ENCODE measurements around the gene FAM210B. TPM values are rescaled to one million over a fixed set of nuclear protein-coding genes. Genes with fewer than 3 reads are reported as not detected.
A peak's percentile ranks its signal among the peaks of the same experiment; 100 is the strongest.

FAM210B gene
- total and polyA plus RNA-seq, 2 of the 13 experiments (the other 11 are each of a cell fraction or from before 2014, with no cell fraction given) = 75.9 to 107 TPM

DNA sequence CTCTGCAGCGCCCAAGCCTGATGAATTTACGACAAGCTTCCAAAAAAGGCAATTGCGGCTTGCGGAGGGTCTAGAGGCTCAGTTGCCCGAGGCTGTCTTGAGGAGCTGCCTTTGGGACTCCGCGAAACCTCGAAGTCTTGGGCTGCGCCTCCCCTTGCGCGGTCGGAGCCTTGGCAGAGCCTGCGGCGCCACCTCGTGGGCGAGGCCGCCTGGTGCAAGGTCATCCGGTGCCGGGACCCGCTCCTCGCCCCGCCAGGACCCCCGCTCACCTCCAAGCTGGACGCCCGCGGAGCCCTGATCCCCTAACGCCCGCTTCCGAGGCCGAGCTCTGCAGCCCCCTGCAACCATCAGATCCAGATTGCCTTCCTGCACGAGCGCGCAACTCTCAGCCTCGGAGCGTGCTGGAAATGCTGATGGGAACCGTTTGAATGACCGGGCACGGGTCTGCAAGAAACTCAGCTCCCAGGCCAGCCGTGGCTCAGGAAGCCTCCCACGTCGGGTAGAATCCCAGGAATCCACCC is 14.9 kb upstream of the FAM210B start (continued):
- 0 out of 2 replicates have a peak, but pooled peaks have one; percentile 39 for TF ChIP-seq ZNF318 (CRISPR knock-in tag; IDR thresholded peaks at IDR 0.05)
- no peak for TF ChIP-seq MAZ (IDR thresholded peaks at IDR 0.05; ENCODE audit: borderline replicate concordance, low read depth, low read length)
- TF ChIP-seq MAZ (CRISPR knock-in tag; IDR thresholded peaks at IDR 0.05; ENCODE audit: low read depth) = peak; percentile 38; the same call in 1 of the 2 replicates
- TF ChIP-seq ZFP82 (CRISPR knock-in tag; IDR thresholded peaks at IDR 0.05; ENCODE audit: borderline replicate concordance) = no peak
- TF ChIP-seq ETV6 (CRISPR knock-in tag; conservative IDR thresholded peaks at IDR 0.05) = no peak
- no peak for TF ChIP-seq ZNF432 (CRISPR knock-in tag; IDR thresholded peaks at IDR 0.05; ENCODE audit: borderline replicate concordance)
- TF ChIP-seq GRHL1 (CRISPR knock-in tag; conservative IDR thresholded peaks at IDR 0.05) = no peak
- TF ChIP-seq ZNF430 (CRISPR knock-in tag; IDR thresholded peaks at IDR 0.05) = no peak
- TF ChIP-seq MATR3 (CRISPR knock-in tag; IDR thresholded peaks at IDR 0.05) = no peak
- TF ChIP-seq, protein P1, sequence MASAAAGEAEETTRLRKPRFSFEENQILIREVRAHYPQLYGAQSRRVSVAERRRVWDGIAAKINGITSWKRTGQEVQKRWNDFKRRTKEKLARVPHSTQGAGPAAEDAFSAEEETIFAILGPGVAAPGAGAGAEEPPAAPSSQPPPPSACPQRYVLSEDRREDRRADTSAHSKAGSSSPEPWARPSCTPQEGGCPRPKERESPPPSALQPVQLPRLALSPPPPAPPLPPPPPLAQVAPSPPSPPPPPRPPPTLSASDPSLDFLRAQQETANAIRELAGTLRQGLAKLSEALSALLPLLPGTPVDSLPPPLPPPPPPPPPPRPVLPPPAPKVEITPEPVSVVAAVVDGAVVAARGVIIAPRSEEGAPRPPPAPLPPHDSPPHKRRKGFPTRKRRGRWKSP (CRISPR knock-in tag; IDR thresholded peaks at IDR 0.05) = no peak
- peak; percentile 6; the same call in 1 of the 2 replicates for TF ChIP-seq SMC3 (IDR thresholded peaks at IDR 0.05; ENCODE audit: low read length)
- TF ChIP-seq KLF13 (CRISPR knock-in tag; IDR thresholded peaks at IDR 0.05) = no peak
- peak; percentile 30; the same call in 1 of the 2 replicates for TF ChIP-seq SALL1 (CRISPR knock-in tag; IDR thresholded peaks at IDR 0.05)
- no peak for TF ChIP-seq NCOR1 (IDR thresholded peaks at IDR 0.05; ENCODE audit: borderline replicate concordance, low read length)
- no peak for TF ChIP-seq FOSL1 (CRISPR knock-in tag; IDR thresholded peaks at IDR 0.05; ENCODE audit: borderline replicate concordance)
- TF ChIP-seq FOXC1 (CRISPR knock-in tag; IDR thresholded peaks at IDR 0.05; ENCODE audit: borderline replicate concordance) = 0 out of 2 replicates have a peak, but pooled peaks have one; percentile 47
- TF ChIP-seq, protein P2, sequence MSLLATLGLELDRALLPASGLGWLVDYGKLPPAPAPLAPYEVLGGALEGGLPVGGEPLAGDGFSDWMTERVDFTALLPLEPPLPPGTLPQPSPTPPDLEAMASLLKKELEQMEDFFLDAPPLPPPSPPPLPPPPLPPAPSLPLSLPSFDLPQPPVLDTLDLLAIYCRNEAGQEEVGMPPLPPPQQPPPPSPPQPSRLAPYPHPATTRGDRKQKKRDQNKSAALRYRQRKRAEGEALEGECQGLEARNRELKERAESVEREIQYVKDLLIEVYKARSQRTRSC (CRISPR knock-in tag; IDR thresholded peaks at IDR 0.05; ENCODE audit: low read depth) = no peak
- no peak for TF ChIP-seq MZF1 (CRISPR knock-in tag; IDR thresholded peaks at IDR 0.05; ENCODE audit: borderline replicate concordance)
- peak; percentile 47; the same call in 1 of the 2 replicates for TF ChIP-seq POGZ (CRISPR knock-in tag; IDR thresholded peaks at IDR 0.05)
